Measurements from ENCODE around the gene IYD. TPM values are rescaled to one million over a fixed set of nuclear protein-coding genes. Genes with fewer than 3 reads are reported as not detected.

IYD gene
- total RNA-seq (2022): 26.5 and 32.6 TPM in 2 replicates
- Bru-seq, nascent RNA: percentile 71 among the genes with signal in this experiment
- percentile 72 among the genes with signal in this experiment for BruChase-seq, experiment 1, labeled RNA remaining after a 2-hour chase
- BruChase-seq, experiment 2, labeled RNA remaining after a 6-hour chase: percentile 82 among the genes with signal in this experiment
- long read RNA-seq, full-length matches to known transcripts: 13 of 19 reads
- long read RNA-seq, partial matches to known transcripts: 2 of 19 reads
- long read RNA-seq, other reads (novel, unspliced or antisense): 4 of 19 reads

GRCh38 chr6:150368762-150369161 is at the start of gene IYD:
Gene IYD, plus strand, starts transcription at chr6:150369012. Its CDS starts 20 bp downstream, at chr6:150369032.
- H3K9me3 Mint-ChIP-seq (ENCODE audit: unreplicated experiment): no peaks in the 10 kb centered on the region
- intact Hi-C loops (cut with micrococcal nuclease; ENCODE audit: unreplicated experiment): loop anchor here (1.0 kb wide), 2 partner anchors 13 to 27 kb away; no protein-coding TSS in a partner anchor
- Histone ChIP-seq H3K4me3 (ENCODE audit: low read depth, low read length) (peak within 1 kb of the TSS; percentile 5; the same call in 1 of the 2 replicates), H3K4me1 (peaks cover 18% of the 10 kb centered on the region), H3K9me3 (peaks cover 8% of the 10 kb centered on the region; the same call in 1 of the 2 replicates), H3K27me3 (replicated peaks; ENCODE audit: control insufficient read depth, insufficient read depth, low read length) (no peaks in the 10 kb centered on the region), H3K36me3 (ENCODE audit: control insufficient read depth, insufficient read depth, low read length) (no peaks in the 10 kb centered on the region)
- TF ChIP-seq CTCF (IDR thresholded peaks at IDR 0.05; ENCODE audit: insufficient read depth in 1 of 2, low read depth in 1 of 2, low read length in 1 of 2, severe bottlenecking in 1 of 2, unreplicated experiment in 1 of 2): no peak
- no peaks in the 10 kb centered on the region for H3K4me1 Mint-ChIP-seq (ENCODE audit: low read depth, unreplicated experiment)
- CTCF ChIA-PET: no interaction called here
- H3K4me3 Mint-ChIP-seq (ENCODE audit: unreplicated experiment): no peak within 1 kb of the TSS
- no TSS peak for BruUV-seq (replicated peaks)
- no peak within 1 kb of the TSS for H3K27ac Mint-ChIP-seq (ENCODE audit: unreplicated experiment)
- DNase-seq: peak; percentile 84 to 90
- POLR2A ChIA-PET: no interaction called here
- peaks cover 7% of the 10 kb centered on the region for H3K36me3 Mint-ChIP-seq (ENCODE audit: insufficient read depth, unreplicated experiment)
- no peaks in the 10 kb centered on the region for H3K27me3 Mint-ChIP-seq (ENCODE audit: insufficient read depth, unreplicated experiment)

- no peaks in the 10 kb centered on the region for H3K27me3 ChIP-seq (replicated peaks; ENCODE audit: control insufficient read depth, insufficient read depth, low read length)
- no peak overlapping the region for H3K4me3 ChIP-seq (ENCODE audit: low read depth, low read length)
- Mint-ChIP-seq H3K4me3 (ENCODE audit: unreplicated experiment) (no peak overlapping the region), H3K9me3 (ENCODE audit: unreplicated experiment) (no peaks in the 10 kb centered on the region), H3K36me3 (ENCODE audit: insufficient read depth, unreplicated experiment) (no peaks in the 10 kb centered on the region), H3K27ac (ENCODE audit: unreplicated experiment) (no peak overlapping the region), H3K27me3 (ENCODE audit: insufficient read depth, unreplicated experiment) (peaks cover 2% of the 10 kb centered on the region), H3K4me1 (ENCODE audit: low read depth, unreplicated experiment) (no peaks in the 10 kb centered on the region)
- no peak for DNase-seq
- BruUV-seq (replicated peaks): no TSS peak
- no peaks in the 10 kb centered on the region for H3K4me1 ChIP-seq
- no peak for TF ChIP-seq CTCF (IDR thresholded peaks at IDR 0.05; ENCODE audit: insufficient read depth in 1 of 2, low read depth in 1 of 2, low read length in 1 of 2, severe bottlenecking in 1 of 2, unreplicated experiment in 1 of 2)
- no peaks in the 10 kb centered on the region for H3K36me3 ChIP-seq (ENCODE audit: control insufficient read depth, insufficient read depth, low read length)
- no peaks in the 10 kb centered on the region for H3K9me3 ChIP-seq
- ChIA-PET POLR2A (no interaction called here), CTCF (interaction anchor here (0.6 kb wide), 1 partner anchor 238 kb away, joined by 7 read pairs; no protein-coding TSS in a partner anchor)
- intact Hi-C loops (cut with micrococcal nuclease; ENCODE audit: unreplicated experiment): no loop called here
Observed at GRCh38 chr6:150319924-150320323, 48.9 kb upstream of the IYD start.

GRCh38 chr6:150320442-150320841 is 48.4 kb upstream of the IYD start:
- CTCF ChIA-PET: interaction anchor here (0.6 kb wide), 1 partner anchor 239 kb away, joined by 7 read pairs; no protein-coding TSS in a partner anchor
- Histone ChIP-seq H3K4me1 (no peaks in the 10 kb centered on the region), H3K9me3 (no peaks in the 10 kb centered on the region), H3K27me3 (replicated peaks; ENCODE audit: control insufficient read depth, insufficient read depth, low read length) (no peaks in the 10 kb centered on the region), H3K36me3 (ENCODE audit: control insufficient read depth, insufficient read depth, low read length) (no peaks in the 10 kb centered on the region), H3K4me3 (ENCODE audit: low read depth, low read length) (no peak overlapping the region)
- H3K36me3 Mint-ChIP-seq (ENCODE audit: insufficient read depth, unreplicated experiment): no peaks in the 10 kb centered on the region
- H3K27ac Mint-ChIP-seq (ENCODE audit: unreplicated experiment): no peak overlapping the region
- no peak for TF ChIP-seq CTCF (IDR thresholded peaks at IDR 0.05; ENCODE audit: insufficient read depth in 1 of 2, low read depth in 1 of 2, low read length in 1 of 2, severe bottlenecking in 1 of 2, unreplicated experiment in 1 of 2)
- H3K4me3 Mint-ChIP-seq (ENCODE audit: unreplicated experiment): no peak overlapping the region
- POLR2A ChIA-PET: no interaction called here
- H3K9me3 Mint-ChIP-seq (ENCODE audit: unreplicated experiment): no peaks in the 10 kb centered on the region
- no peaks in the 10 kb centered on the region for H3K27me3 Mint-ChIP-seq (ENCODE audit: insufficient read depth, unreplicated experiment)
- intact Hi-C loops (cut with micrococcal nuclease; ENCODE audit: unreplicated experiment): no loop called here
- BruUV-seq (replicated peaks): no TSS peak
- no peak for DNase-seq
- no peaks in the 10 kb centered on the region for H3K4me1 Mint-ChIP-seq (ENCODE audit: low read depth, unreplicated experiment)
